ENCODE data around the gene HBM.
A peak's percentile ranks its signal among the peaks of the same experiment; 100 is the strongest.
"Not testable (repeated sequence)": the region's sequence is repeated elsewhere in the genome, so short reads cannot be mapped to it uniquely, and the experiment has no call there.

HBM gene, protein sequence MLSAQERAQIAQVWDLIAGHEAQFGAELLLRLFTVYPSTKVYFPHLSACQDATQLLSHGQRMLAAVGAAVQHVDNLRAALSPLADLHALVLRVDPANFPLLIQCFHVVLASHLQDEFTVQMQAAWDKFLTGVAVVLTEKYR

DNA sequence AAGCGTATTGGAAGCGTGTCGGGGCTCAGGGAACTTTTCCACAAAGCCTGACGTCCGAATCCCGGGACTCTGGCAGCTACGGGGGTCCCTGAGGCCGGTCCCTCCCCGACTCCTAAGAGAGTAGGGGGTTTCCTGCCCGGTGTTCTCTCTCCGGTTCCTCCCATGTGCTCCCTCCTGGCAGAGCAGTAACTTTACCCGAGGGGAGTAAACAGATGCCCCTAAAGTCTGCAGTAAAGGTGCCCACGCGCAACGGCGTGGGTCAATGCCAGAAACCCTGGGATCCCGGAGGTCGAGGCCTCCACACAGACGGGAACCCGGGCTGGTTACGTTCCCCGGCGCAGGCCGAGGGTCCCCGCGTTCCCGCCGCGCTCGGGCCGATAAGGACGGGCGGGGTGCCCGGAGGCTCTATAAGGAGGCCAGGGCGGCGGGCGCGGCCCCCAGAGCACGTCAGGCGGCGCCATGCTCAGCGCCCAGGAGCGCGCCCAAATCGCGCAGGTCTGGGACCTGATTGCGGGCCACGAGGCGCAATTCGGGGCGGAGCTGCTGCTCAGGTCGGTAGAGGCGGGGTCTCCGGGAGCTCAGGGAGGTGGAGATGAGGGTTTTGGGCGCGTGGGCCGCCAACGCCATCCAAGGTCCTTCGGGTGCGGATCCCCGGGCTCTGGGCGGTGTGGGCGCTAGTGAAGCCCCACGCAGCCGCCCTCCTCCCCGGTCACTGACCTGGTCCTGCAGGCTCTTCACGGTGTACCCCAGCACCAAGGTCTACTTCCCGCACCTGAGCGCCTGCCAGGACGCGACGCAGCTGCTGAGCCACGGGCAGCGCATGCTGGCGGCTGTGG is at the start of gene HBM:
HBM (plus strand) TSS at position 440 of the 836 bp plus-strand sequence; CDS start at position 460, 20 bp downstream.
- peak; percentile 10 for DNase-seq

DNA sequence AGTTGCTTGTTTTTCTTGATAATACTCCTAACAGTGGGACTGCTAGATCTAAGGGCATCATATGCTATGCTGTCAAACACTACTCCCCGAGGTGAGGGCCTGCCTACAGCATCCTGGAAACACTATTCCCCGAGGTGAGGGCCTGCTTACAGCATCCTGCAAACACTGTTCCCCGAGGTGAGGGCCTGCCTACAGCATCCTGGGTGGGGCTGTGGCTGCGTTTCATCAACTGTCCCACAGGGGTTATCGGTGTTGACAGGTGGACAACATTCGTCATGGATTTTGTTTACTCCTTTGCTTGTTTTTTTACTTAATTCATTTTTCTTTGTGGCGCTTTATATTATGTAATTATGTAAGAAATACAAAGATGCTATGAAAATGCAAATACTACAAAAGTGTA is 49.8 kb upstream of the HBM start:
- no peak for DNase-seq

DNA sequence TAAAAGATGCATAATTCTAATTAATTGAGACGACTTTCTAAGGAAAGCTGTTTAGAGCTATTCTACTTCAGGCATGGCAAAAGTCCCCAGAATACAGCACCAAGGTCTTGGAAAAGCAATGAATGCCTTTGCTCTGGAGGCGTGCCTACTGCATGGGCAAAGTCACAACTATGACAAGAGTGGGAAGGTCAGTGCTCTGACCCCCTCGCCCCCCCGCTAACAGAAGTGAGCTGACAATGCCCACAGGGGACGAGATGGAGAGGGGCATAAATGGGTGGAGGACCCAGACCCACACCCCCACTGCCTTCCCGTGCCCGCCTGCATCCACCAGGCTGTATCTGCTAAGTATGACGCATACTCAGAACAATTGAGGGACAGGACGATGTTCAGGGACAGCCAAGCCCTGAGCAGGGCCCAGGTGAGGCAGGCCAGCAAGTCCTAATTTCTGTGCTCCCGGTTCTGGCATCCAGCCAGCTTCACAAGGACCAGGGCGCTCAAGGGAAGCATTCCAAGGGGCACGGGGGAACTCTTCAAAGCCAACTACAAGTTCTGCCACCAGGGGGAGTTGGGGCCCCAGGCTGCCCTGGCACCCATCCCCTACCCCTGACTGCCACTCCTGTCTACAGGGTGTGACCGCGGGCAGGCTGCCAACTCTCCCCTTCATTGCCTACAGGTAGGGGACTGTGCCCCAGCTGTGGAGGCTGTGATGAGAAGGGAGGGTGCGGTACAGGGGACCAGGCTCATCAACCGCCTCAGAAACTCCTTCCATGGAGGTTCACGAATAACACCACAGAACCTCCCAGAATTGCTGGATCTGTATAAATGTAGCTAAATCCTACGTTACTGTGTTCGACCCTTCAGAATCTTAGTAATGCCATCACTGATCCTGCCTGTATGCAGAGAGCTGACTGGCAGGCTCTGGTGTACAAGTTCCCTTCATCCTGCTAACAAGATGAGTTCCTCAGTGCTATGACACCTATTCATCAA is 48.1 kb upstream of the HBM start:
- peak; percentile 60 for DNase-seq

DNA sequence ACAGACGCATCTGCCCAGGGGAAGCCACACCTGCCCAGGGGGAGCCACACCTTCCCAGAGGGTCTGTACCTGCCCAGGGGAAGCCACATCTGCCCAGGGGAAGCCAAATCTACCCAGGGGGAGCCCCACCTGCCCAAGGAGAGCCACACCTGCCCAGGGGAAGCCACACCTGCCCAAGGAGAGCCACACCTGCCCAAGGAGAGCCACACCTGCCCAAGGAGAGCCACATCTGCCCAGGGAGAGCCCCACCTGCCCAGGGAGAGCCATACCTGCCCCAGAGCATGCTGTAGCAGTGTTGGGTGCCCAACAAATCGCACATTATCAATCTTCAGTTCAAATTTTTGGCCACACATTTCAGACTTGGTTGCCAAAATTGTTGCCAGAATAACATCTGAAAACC is 46.9 kb upstream of the HBM start:
- no peak for DNase-seq

DNA sequence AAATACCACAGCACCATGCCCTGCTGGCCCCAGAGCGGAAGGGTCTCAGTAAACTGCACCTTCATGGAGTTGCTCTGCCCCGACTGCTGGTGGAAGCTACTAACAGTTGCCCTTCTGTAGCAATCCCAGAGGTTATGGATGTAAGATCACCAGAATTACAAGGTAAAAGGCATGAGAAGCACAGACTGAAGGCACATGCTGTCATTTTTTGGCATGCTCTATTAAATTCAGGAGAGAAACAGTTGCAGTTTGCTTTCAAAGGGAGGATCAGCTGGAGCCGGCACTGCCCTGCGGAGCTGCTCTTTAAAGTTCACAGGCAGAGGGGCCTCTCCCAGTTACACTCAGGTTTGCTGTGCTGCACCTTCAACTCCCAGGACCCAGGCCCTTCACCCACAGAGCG is 46.5 kb upstream of the HBM start:
- DNase-seq: no peak

DNA sequence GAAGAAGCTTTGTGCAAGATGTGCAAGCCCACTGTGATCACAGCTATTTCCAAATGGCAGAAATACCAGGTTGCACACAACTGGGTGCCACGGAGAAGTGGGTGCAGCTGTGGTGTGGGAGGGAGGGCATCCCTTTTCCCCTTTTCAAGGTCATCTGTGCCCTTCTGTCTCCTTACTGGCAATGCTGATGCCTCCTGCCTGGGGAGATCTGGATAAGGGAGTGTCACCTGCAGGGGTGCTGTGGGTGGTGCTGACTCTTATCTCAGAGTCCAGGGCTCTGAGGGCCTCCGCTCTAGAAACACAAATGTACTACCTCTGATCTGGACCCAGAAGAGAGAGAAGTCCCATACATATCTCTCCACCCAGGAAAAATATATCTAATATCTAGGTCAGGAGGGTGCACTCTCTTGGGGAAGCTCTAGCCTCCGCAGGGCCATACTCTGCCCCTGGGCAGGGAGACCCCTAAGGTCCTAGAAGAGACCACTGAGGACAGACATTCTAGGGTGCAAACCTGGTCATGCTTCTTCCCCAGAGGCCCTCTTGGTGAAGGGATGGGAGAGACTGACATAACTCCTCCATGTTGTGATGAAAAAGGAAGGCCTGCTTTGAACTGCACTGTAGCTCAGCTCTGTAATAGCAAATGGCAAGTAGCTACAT is 45.8 kb upstream of the HBM start:
- no peak for DNase-seq

DNA sequence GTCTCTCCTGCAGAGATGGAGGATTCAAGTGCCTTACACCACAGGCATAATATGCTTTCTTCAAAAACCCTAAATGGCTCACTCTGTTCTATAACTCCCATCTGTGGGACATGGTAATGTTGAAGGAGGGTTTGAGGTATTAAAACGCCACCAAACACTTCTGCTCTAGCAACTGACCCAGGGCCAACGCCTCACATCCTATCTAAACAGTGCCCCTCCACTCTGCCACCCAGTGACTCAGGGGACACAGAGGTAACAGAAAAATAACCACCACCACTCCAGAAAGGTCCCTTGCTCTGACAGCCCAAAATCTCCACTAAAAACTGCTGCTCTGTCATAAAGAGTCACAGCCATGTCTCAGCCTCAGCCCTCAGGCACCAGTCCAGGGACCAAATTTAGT is 45.0 kb upstream of the HBM start:
- DNase-seq: no peak

DNA sequence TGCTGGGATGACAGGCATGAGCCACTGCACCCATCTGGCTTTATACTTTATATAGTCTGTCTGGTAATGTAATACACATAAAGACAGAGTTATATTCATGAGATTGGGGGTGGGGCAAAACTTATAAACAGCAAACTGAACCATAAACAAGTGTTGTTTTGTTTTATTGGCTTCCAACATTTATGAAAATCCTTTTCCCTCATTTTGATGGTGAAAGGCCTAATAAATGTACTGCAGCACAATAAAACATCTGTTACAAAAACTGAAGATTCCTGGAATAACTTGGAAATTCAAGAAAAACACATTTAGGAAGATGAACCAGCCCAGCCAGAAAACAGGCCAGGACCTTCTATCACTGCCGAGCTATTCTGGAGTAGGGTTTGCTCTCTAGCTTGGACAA is 43.4 kb upstream of the HBM start:
- no peak for DNase-seq

DNA sequence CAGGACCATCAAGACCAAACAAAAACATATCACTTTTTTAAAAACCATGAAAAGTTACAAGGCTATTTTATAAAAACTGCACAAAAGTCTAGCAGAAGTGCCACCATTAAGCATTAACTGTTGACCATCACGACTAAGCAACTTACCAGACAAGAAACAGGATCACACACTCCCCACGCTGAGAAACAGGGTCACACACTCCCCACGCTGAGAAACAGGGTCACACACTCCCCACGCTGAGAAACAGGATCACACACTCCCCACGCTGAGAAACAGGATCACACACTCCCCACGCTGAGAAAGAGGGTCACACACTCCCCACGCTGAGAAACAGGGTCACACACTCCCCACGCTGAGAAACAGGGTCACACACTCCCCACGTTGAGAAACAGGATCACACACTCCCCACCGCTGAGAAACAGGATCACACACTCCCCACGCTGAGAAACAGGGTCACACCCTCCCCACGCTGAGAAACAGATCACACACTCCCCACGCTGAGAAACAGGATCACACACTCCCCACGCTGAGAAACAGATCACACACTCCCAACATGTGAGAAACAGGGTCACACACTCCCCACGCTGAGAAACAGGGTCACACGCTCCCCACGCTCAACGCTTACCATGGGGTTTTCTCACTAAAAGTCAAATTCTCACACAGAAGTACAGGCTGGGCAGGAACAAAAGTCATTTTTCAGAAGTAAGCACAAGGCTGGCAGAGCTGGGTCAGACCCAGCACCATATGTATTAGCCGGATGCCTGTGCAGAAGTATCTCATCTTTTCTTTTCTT is 42.0 kb upstream of the HBM start:
- not testable (repeated sequence) for DNase-seq

DNA sequence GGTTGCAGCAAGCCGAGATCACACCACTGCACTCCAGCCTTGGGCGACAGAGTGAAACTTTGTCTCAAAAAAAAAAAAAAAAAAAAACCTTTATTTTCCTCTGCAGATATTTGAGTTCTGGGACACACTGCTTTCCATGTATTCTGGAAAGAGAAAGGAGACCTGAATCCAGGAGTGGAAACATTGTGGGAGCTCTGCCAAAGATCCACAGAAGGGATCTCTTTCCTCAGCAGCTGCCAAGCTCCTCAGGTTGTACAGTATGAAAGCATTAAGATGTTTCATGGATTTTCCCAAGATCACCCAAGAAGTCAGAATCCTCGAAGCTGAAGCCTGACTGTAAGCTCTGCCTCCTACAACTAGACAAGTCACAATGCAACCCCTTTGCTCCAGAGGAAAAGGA is 40.8 kb upstream of the HBM start:
- no peak for DNase-seq

DNA sequence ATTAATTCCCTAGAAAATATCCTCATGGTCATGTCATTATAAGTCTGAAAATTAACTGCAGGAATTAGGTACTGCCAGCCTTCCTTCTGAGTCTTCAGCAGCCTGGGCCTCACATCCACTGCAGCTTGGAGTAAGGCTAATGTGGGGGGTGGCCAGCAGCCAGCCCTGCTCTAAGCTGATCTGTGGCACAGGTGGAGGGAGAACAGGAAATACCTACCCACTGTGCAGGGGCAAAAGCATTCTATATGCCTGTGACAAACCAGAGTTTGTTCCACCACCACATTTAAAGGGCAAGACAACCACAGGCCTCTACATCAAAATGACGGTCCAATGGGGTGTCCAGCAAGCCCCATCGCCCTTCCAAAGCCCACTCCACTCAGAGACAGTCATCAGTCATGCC is 36.7 kb upstream of the HBM start:
- no peak for DNase-seq

DNA sequence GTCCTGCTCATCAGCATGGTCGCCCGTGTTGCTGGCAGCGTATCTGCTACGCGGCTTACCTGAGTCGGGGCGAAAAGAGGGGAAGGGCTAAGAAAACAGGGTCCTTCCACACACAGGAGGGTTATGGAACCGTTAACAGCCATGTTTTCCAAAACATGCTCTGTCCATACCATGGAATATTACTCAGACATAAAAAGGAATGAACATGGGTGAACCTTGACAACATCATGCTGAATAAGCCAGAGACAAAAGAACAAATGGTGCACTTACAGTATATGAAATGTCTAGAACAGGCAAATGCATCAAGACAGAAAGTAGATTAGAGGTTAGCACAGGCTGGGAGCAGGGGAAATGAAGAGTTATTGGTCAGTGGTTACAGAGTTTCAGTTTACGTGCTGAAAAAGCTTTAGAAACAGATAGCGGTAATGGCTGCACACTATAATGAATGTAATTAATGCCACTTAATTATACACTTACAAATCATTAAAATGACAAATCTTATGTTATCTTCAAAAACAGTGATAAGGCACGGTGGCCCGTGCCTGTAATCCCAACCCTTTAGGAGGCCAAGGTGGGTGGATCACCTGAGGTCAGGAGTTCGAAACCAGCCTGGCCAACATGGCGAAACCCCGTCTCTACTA is 35.1 kb upstream of the HBM start:
- DNase-seq: no peak

DNA sequence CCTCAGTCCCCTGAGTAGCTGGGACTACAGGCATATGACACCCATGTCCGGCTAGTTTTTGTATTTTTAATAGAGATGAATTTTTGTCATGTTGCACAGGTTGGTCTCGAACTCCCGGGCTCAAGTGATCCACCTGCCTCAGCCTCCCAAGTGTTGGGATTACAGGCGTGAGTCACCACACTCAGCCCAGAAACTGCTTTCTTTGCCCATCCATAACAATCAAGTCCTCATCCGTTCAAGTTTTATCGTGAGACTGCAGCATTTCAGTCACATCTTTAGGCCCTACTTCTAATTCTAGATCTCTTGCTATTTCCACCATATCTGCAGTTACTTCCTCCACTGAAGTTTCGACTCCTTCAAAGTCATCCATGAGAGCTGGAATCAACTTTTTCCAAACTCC is 33.7 kb upstream of the HBM start:
- no peak for DNase-seq

DNA sequence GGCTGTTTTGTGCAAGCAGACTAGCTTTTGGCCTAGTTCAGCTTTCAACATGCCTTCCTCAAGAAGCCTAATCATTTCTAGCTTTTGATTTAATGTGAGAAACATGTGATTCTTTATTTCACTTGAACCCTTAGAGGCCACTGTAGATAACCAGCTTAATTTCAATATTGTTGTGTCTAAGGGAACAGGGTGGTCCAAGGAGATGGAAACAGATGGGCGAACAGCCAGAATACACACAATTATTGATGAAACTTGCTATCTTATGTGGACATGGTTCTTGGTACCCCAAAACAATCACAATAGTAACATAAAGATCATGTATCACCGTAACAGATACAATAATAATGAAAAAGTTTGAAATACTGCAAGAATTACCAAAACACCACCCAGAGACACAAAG is 32.1 kb upstream of the HBM start:
- DNase-seq: no peak

DNA sequence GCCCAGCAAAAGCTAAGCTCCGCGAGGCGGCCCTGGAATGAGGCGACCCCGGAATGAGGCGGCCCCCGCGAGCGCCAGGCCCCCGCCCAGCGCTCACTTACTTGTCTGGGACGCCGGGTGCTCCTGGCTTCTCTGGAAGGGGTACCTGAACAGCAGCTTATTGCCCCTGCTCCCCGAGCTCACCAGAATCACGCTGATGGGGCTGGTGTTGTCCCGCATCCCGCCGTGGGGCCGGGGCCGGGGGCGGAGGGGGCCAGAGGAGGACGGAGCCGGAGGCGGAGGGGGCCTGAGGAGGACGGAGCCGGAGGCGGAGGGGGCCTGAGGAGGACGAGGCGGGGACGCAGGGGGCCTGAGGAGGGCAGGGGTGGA is 27.7 kb upstream of the HBM start:
- DNase-seq: peak; percentile 35

DNA sequence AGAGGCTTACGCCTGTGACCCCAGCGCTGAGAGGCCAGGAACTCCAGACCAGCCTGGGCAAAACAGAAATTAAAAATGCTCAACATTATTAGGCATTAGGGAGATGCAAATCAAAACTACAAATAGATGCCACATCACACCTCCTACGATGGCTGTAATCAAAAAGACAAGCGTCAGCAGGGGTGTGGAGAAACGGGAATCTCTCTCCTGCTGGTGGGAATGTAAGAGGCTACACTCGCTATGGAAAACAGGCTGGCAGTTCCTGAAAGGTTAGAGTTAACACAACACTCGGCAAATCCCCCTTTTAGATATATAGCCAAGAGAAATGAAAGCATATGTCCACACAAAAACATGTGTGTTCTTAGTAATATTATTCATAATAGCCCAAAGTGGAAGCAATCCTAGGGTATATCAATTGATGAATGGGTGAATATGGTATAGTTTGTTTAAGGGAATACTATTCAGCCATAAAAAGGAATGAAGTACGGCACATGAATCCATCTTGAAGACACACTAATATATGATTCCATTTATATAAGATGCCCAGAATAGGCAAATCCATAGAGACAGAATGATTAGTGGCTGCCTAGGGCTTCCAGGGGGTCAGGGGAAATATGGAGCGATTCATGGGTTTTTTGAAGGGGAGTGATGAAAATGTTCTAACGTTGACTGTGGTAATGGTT is 25.5 kb upstream of the HBM start:
- no peak for DNase-seq

DNA sequence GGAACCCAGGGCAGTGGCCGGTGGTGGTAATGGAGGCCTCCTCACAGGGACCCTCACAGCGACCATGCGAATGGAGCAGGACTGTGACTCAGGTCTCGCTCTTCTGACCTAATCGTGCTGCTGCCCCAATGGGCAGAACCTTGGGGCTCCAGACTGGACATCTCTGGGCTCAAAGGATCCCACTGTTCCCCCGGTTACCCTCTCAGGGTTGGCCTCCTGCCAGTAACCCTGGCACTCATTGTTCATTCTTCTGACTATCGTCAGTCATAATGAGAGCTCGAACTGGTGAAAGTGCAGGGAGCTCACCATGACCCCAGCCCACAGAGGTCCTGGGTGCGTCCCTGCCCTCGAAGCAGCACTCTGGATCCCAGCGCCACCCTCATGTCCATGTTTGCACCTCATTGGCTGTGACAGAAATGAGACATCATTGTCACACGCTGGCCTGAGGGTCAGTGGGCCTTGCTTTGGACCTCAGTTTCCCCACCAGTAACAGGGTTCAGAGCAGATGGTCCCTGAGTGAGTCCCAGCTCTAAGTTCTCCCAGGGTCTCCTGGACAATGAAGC is 23.3 kb upstream of the HBM start:
- DNase-seq: no peak

DNA sequence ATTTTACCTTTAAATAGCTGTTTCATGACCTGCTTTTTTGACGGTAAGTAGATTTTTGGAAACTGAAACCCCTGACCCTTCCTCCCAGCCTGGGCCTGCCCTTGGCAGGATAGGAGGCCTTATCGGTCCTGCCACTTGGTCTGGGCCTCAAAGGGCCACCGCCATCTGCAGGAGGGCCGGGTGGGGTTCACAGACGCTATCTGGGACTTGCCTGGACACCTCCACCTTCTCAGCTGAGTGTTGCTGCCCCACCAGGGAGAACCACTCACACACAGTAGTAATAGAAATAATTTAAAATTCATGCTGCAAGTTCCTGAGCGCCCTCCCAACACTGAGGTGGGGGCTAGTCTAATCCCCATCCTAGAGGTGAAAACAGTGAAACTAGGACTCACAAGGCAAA is 22.7 kb upstream of the HBM start:
- no peak for DNase-seq

DNA sequence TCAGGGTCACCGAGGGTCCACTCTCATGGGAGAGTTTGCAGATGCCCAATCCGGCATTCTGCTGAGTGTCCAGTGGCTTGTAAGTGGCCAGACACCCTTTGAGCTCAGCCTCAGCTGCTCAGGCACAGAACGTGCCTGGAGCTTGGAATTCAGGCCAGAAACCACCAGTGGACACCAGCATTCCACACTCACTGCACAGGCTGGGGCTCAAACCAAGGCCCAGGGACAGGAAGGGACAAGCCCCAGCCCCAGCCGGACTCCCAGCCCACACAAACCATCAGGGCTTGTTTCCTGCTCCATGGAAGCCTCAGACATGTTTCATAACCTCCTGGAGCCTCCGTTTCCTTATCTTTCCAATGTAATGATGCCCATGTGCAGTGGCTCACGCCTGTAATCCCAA is 22.3 kb upstream of the HBM start:
- no peak for DNase-seq

DNA sequence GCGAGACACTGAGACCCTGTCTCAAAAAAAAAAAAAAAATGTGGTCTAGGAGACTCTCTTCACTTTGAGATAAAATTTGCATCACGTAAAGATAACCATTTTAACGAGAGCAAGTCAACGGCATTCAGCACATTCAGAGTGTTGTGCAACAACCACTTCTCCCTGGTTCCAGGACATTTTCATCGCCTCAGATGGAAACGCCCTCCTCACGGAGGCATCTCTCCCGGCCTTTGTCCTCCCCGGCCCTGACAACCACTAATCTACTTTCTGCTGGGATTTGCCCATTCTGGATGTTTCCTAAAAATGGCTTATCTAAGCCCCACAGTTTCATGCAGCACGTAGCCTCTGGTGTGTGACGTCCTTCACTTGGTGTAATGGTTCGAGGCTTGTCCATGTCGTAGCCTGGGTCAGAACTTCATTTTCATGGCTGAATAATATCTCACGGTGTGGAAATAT is 21.0 kb upstream of the HBM start:
- DNase-seq: no peak

DNA sequence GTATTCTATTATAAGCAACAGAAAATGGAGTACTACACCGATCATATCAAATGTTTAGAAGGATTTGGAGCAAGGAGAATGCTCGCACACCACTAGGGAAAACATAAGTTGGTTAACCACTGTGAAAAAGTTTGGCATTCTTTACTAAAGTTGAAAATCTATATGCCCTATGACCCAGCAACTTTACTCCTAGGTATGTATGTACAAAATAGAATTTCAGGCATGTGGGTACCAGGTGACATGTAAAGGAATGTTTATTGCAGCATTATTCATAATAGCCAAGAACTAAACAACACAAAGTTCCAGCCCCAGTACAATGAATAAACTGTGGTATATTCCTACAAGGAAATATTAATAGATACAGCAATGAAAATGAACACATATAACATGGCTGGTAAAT is 19.1 kb upstream of the HBM start:
- DNase-seq: no peak

All from stimulated activated CD4-positive, alpha-beta T cell treated with anti-CD3 and anti-CD28 coated beads, Interleukin-12 subunit alpha, Interleukin-12 subunit beta, amount 100 ng/mL, for 4 hours (primary cell).